Endothelial cell of umbilical vein (primary cell): ENCODE data around the gene MICAL3.

Experiments used
- CTCF ChIP-seq, 2 donors: IDR thresholded peaks; 1 replicate in 1 of 2; 2 replicates in 1 of 2; pipeline ENCODE4 v1.5.1; 2011; ENCODE audit warnings: low read length in 2 of 2, mild to moderate bottlenecking in 2 of 2, moderate library complexity in 2 of 2, control low read depth in 1 of 2, inconsistent platforms in 1 of 2, low read depth in 1 of 2; ENCODE audit not compliant: insufficient read depth in 1 of 2; ENCODE audit errors: extremely low read depth in 1 of 2
- EZH2 ChIP-seq: IDR thresholded peaks from 2 replicates; pipeline ENCODE4 v1.6.1; 2012; ENCODE audit warnings: borderline replicate concordance, low read depth, mild to moderate bottlenecking, moderate library complexity, low read length, inconsistent platforms; ENCODE audit not compliant: severe bottlenecking
- FOS ChIP-seq: IDR thresholded peaks from 2 replicates; pipeline ENCODE4 v1.6.1; 2011; ENCODE audit warnings: mild to moderate bottlenecking, low read length, moderate library complexity, borderline replicate concordance; ENCODE audit not compliant: insufficient read depth
- GATA2 ChIP-seq: IDR thresholded peaks from 2 replicates; pipeline ENCODE4 v1.7.0; 2011; ENCODE audit warnings: low read depth, mild to moderate bottlenecking, moderate library complexity, mixed read lengths, low read length; ENCODE audit not compliant: insufficient read length, insufficient read depth
- JUN ChIP-seq: IDR thresholded peaks from 2 replicates; pipeline ENCODE4 v1.6.1; 2011; ENCODE audit warnings: borderline replicate concordance, low read depth; ENCODE audit not compliant: insufficient read length, insufficient read depth
- MAX ChIP-seq: IDR thresholded peaks from 2 replicates; pipeline ENCODE4 v1.6.1; 2011; ENCODE audit not compliant: insufficient read depth, insufficient read length
- MYC ChIP-seq: IDR thresholded peaks from one replicate; pipeline ENCODE4 v1.6.1; 2011; ENCODE audit warnings: mild to moderate bottlenecking, low read depth, low read length
- POLR2A ChIP-seq: IDR thresholded peaks from 2 replicates; pipeline ENCODE4 v1.6.1; 2012; ENCODE audit warnings: low read depth, mild to moderate bottlenecking, control low read depth, low read length
- POLR2AphosphoS5 ChIP-seq: IDR thresholded peaks from 2 replicates; pipeline ENCODE4 v1.6.1; 2012; ENCODE audit warnings: low read depth, mild to moderate bottlenecking, control low read depth, low read length, moderate library complexity; ENCODE audit not compliant: insufficient read depth

GRCh38 chr22:17761138-17761488 lies 263.2 kb downstream of the MICAL3 start:
- TF ChIP-seq CTCF (IDR thresholded peaks at IDR 0.05; ENCODE audit: extremely low read depth in 1 of 2, insufficient read depth in 1 of 2, low read depth in 1 of 2, low read length in 2 of 2) = no peak
- TF ChIP-seq POLR2A = no peak
- no peak for TF ChIP-seq POLR2AphosphoS5
- no peak for TF ChIP-seq FOS
- TF ChIP-seq EZH2 = no peak
- TF ChIP-seq MYC = no peak
- no peak for TF ChIP-seq MAX
- TF ChIP-seq JUN = no peak
- no peak for TF ChIP-seq GATA2
